Astrocyte (in vitro differentiated cells and primary cell): ENCODE results near the gene FAM168A.

Experiments
- EZH2 ChIP-seq: IDR thresholded peaks from 2 replicates; pipeline ENCODE4 v1.6.1; 2012; ENCODE audit warnings: mild to moderate bottlenecking, low read length, inconsistent platforms; ENCODE audit not compliant: insufficient read depth
- TF ChIP-seq, protein P1 (sequence below): IDR thresholded peaks from 2 replicates; pipeline ENCODE4 v1.5.1; 2011; ENCODE audit warnings: low read depth, mild to moderate bottlenecking, inconsistent platforms, low read length, moderate library complexity; ENCODE audit not compliant: insufficient read depth

DNA sequence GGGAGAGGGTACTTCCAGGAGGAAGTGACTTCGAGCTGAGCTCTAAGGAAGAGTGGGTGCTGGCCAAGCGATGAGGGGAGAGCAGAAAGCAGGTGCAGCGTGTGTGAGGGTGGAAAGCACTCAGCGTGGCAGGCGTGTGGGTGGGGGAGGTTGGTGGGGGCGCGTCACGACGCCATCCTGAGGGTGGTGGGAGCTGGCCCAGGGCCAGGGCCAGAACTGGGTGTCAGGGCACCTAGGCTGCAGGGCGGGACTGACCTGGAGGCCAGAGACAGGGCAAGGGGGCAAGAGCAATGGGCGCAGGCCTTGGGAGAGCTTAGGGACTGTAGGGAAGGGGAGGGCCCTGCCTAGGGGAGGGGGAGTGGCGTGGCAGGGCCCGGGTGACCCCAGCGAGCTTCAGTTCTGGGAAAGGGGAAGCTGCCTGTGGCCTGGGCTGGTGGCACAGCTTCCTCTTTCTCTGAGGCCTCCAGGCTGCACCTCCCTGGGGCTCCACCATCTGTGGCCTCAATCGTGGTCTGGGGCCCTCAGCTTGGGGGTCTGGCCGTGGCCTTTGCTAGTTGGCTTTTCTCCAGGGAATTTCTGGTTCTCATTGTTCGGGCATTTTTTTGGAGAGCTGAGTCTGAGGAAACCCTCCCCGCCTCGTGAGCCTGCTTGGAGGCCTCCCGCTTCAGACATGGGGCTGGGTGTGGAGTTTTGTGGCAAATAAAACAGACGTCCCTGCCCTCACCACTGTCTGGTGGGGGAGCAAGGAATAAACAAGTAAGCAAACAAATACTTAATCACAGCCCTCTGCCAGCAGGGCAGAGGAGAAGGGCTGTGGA, 212.8 kb downstream of the FAM168A start:
- TF ChIP-seq, protein P1, sequence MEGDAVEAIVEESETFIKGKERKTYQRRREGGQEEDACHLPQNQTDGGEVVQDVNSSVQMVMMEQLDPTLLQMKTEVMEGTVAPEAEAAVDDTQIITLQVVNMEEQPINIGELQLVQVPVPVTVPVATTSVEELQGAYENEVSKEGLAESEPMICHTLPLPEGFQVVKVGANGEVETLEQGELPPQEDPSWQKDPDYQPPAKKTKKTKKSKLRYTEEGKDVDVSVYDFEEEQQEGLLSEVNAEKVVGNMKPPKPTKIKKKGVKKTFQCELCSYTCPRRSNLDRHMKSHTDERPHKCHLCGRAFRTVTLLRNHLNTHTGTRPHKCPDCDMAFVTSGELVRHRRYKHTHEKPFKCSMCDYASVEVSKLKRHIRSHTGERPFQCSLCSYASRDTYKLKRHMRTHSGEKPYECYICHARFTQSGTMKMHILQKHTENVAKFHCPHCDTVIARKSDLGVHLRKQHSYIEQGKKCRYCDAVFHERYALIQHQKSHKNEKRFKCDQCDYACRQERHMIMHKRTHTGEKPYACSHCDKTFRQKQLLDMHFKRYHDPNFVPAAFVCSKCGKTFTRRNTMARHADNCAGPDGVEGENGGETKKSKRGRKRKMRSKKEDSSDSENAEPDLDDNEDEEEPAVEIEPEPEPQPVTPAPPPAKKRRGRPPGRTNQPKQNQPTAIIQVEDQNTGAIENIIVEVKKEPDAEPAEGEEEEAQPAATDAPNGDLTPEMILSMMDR = no peak
- no peak for TF ChIP-seq EZH2
